ENCODE measurements around the gene NPB.

The NPB gene

GRCh38 chr17:81902653-81903414, 796 bp downstream of the NPB start:
- no peak for TF ChIP-seq CTCF (IDR thresholded peaks at IDR 0.05; ENCODE audit: insufficient read depth, low read depth, low read length, missing control alignments)
- peak; percentile 35 for DNase-seq (ENCODE audit: low read depth)
- no peak overlapping the region for H3K4me3 ChIP-seq (ENCODE audit: low read depth, low read length)

GRCh38 chr17:81903415-81903831, 1.4 kb downstream of the NPB start:
- no peak for TF ChIP-seq CTCF (IDR thresholded peaks at IDR 0.05; ENCODE audit: insufficient read depth, low read depth, low read length, missing control alignments)
- no peak for DNase-seq (ENCODE audit: low read depth)
- no peak overlapping the region for H3K4me3 ChIP-seq (ENCODE audit: low read depth, low read length)

GRCh38 chr17:81903896-81904599, 2.0 kb downstream of the NPB start:
- no peak overlapping the region for H3K4me3 ChIP-seq (ENCODE audit: low read depth, low read length)
- TF ChIP-seq CTCF (IDR thresholded peaks at IDR 0.05; ENCODE audit: insufficient read depth, low read depth, low read length, missing control alignments) = no peak
- no peak for DNase-seq (ENCODE audit: low read depth)

- no peak for DNase-seq (ENCODE audit: low read depth)
- TF ChIP-seq CTCF (IDR thresholded peaks at IDR 0.05; ENCODE audit: insufficient read depth, low read depth, low read length, missing control alignments) = no peak
Observed at GRCh38 chr17:81904600-81905423, 2.8 kb downstream of the NPB start.

GRCh38 chr17:81905424-81905875, 3.4 kb downstream of the NPB start:
- H3K4me3 ChIP-seq (ENCODE audit: low read depth, low read length) = no peak overlapping the region
- DNase-seq (ENCODE audit: low read depth) = no peak
- TF ChIP-seq CTCF (IDR thresholded peaks at IDR 0.05; ENCODE audit: insufficient read depth, low read depth, low read length, missing control alignments) = no peak

More at GRCh38 chr17:81904600-81905423, 2.8 kb downstream of the NPB start:
- H3K4me3 ChIP-seq (ENCODE audit: low read depth, low read length) = no peak overlapping the region

GRCh38 chr17:81905993-81906392, 4.0 kb downstream of the NPB start:
- no peak overlapping the region for H3K4me3 ChIP-seq (ENCODE audit: low read depth, low read length)
- DNase-seq (ENCODE audit: low read depth) = no peak
- no peak for TF ChIP-seq CTCF (IDR thresholded peaks at IDR 0.05; ENCODE audit: insufficient read depth, low read depth, low read length, missing control alignments)
